ENCODE results near the gene PSMC3. TPM values are rescaled to one million over a fixed set of nuclear protein-coding genes. Genes with fewer than 3 reads are reported as not detected.

The PSMC3 gene
- total and polyA plus RNA-seq, 2 of the 13 experiments (the other 11 are each of a cell fraction or from before 2014, with no cell fraction given), result 75.8 to 214 TPM

GRCh38 chr11:47373876-47374719, 52.1 kb downstream of the PSMC3 start (continued):
- TF ChIP-seq IRF1 (CRISPR knock-in tag; IDR thresholded peaks at IDR 0.05; ENCODE audit: low read depth) (no peak), HDAC6 (IDR thresholded peaks at IDR 0.05; ENCODE audit: low read depth, low read length) (no peak), NFE2L1 (CRISPR knock-in tag; IDR thresholded peaks at IDR 0.05; ENCODE audit: borderline replicate concordance) (no peak), KLF13 (CRISPR knock-in tag; IDR thresholded peaks at IDR 0.05) (no peak), IRF2 (CRISPR knock-in tag; IDR thresholded peaks at IDR 0.05) (peak; percentile 36; the same call in 1 of the 2 replicates), ZNF569 (CRISPR knock-in tag; IDR thresholded peaks at IDR 0.05; ENCODE audit: borderline replicate concordance) (no peak), NCOA2 (CRISPR knock-in tag; IDR thresholded peaks at IDR 0.05) (no peak), ZNF260 (CRISPR knock-in tag; IDR thresholded peaks at IDR 0.05; ENCODE audit: borderline replicate concordance, low read depth) (no peak), POGZ (CRISPR knock-in tag; IDR thresholded peaks at IDR 0.05) (no peak; the same call in 1 of the 2 replicates), SALL1 (CRISPR knock-in tag; IDR thresholded peaks at IDR 0.05) (peak; percentile 49), MXI1 (IDR thresholded peaks at IDR 0.05; ENCODE audit: borderline replicate concordance, low read depth, low read length) (no peak; the same call in 2 of the 3 replicates), PHF5A (CRISPR knock-in tag; IDR thresholded peaks at IDR 0.05; ENCODE audit: low read depth, unreplicated experiment) (no peak), ZNF101 (CRISPR knock-in tag; IDR thresholded peaks at IDR 0.05; ENCODE audit: borderline replicate concordance, low read depth) (no peak), ZNF530 (CRISPR knock-in tag; IDR thresholded peaks at IDR 0.05; ENCODE audit: low read depth) (no peak), SIN3B (IDR thresholded peaks at IDR 0.05; ENCODE audit: low read length) (no peak), KDM2A (CRISPR knock-in tag; IDR thresholded peaks at IDR 0.05; ENCODE audit: borderline replicate concordance, low read depth) (peak; percentile 69; the same call in 1 of the 2 replicates), ZNF276 (CRISPR knock-in tag; IDR thresholded peaks at IDR 0.05; ENCODE audit: low read depth) (no peak), ZNF576 (CRISPR knock-in tag; IDR thresholded peaks at IDR 0.05) (no peak), TP53 (CRISPR knock-in tag; conservative IDR thresholded peaks at IDR 0.05) (no peak), CEBPG (CRISPR knock-in tag; IDR thresholded peaks at IDR 0.05) (no peak), ELF4 (CRISPR knock-in tag; IDR thresholded peaks at IDR 0.05; ENCODE audit: borderline replicate concordance) (no peak), TCF12 (IDR thresholded peaks at IDR 0.05) (no peak), TCF12 (CRISPR knock-in tag; IDR thresholded peaks at IDR 0.05) (no peak), HNRNPUL1 (IDR thresholded peaks at IDR 0.05; ENCODE audit: low read depth, low read length) (no peak), HCFC1 (IDR thresholded peaks at IDR 0.05; ENCODE audit: low read depth, low read length) (no peak), ETV5 (CRISPR knock-in tag; IDR thresholded peaks at IDR 0.05; ENCODE audit: borderline replicate concordance) (no peak), FOXP4 (CRISPR knock-in tag; IDR thresholded peaks at IDR 0.05) (no peak)
